Measurements from ENCODE around the gene KIF24. TPM values are rescaled to one million over a fixed set of nuclear protein-coding genes. Genes with fewer than 3 reads are reported as not detected.
"Not testable (repeated sequence)": the region's sequence is repeated elsewhere in the genome, so short reads cannot be mapped to it uniquely, and the experiment has no call there.

The KIF24 gene
- total RNA-seq, 1 experiment from 2014 or later = 3.9 TPM

DNA sequence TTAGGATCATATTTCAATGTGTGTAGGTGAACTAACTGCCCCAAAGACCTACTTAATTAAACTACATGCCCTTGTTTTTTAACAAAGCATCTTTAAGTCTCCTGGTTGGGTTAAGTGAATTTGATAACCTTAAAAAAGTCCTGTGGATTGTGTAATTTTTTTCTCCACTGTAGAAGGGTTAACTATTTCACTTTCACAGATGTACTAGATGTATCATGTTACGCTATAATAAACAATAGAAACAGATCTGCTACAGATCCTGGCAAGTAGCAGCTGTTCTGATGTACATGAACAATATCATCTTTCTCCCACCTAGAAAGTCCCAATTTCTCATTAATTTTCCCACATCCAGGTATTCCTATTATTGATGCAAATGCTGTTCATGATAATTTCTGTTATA is 18.9 kb downstream of the KIF24 start:
- Histone ChIP-seq H3K27me3 (replicated peaks; ENCODE audit: control insufficient read depth, insufficient read depth, low read length) (no peaks in the 10 kb centered on the region), H3K4me3 (ENCODE audit: low read depth, low read length) (no peak overlapping the region), H3K4me1 (no peaks in the 10 kb centered on the region), H3K9me3 (no peaks in the 10 kb centered on the region), H3K36me3 (ENCODE audit: control insufficient read depth, insufficient read depth, low read length) (no peaks in the 10 kb centered on the region)
- ChIA-PET POLR2A (no interaction called here), CTCF (no interaction called here)
- no peaks in the 10 kb centered on the region for H3K4me1 Mint-ChIP-seq (ENCODE audit: low read depth, unreplicated experiment)
- no peaks in the 10 kb centered on the region for H3K9me3 Mint-ChIP-seq (ENCODE audit: unreplicated experiment)
- intact Hi-C loops (cut with micrococcal nuclease; ENCODE audit: unreplicated experiment) = no loop called here
- TF ChIP-seq CTCF (IDR thresholded peaks at IDR 0.05; ENCODE audit: insufficient read depth in 1 of 2, low read depth in 1 of 2, low read length in 1 of 2, severe bottlenecking in 1 of 2, unreplicated experiment in 1 of 2) = no peak
- no peaks in the 10 kb centered on the region for H3K36me3 Mint-ChIP-seq (ENCODE audit: insufficient read depth, unreplicated experiment)
- no peaks in the 10 kb centered on the region for H3K27me3 Mint-ChIP-seq (ENCODE audit: insufficient read depth, unreplicated experiment)
- no peak for DNase-seq
- BruUV-seq (replicated peaks) = no TSS peak
- no peak overlapping the region for H3K27ac Mint-ChIP-seq (ENCODE audit: unreplicated experiment)
- no peak overlapping the region for H3K4me3 Mint-ChIP-seq (ENCODE audit: unreplicated experiment)

DNA sequence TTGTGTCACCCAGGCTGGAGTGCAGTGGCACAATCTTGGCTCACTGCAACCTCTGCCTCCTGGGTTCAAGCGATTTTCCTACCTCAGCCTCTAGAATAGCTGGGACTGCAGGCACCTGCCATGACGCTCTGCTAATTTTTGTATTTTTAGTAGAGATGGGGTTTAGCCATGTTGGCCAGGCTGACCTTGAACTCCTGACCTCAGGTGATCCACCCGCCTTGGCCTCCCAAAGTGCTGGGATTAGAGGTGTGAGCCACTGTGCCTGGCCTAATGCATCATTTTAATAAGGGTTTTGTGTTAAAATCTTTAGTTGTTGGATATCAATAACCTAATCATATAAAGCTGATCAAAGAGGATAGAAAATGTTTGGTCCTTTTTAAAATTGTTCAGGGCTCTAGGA is 20.8 kb downstream of the KIF24 start:
- POLR2A ChIA-PET = not testable (repeated sequence)

DNA sequence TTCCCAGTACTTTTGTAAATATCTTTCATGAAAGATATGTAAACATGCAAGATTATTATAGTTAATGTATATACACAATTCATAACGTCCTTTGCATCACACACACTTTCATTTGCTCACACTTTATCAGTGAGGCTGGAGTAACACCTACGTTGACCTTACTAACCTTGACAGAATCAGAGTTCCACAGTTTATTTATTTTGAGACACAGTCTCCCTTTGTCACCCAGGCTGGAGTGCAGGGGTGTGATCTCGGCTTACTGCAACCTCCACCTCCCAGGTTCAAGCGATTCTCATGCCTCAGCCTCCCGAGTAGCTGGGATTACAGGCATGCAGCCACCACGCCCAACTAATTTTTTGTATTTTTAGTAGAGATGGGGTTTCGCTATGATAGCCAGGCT is 28.0 kb downstream of the KIF24 start:
- H3K4me3 Mint-ChIP-seq (ENCODE audit: unreplicated experiment); H3K27me3 Mint-ChIP-seq (ENCODE audit: insufficient read depth, unreplicated experiment); H3K9me3 ChIP-seq; H3K36me3 ChIP-seq (ENCODE audit: control insufficient read depth, insufficient read depth, low read length); DNase-seq; H3K27me3 ChIP-seq (replicated peaks; ENCODE audit: control insufficient read depth, insufficient read depth, low read length); H3K4me3 ChIP-seq (ENCODE audit: low read depth, low read length); H3K4me1 ChIP-seq; H3K9me3 Mint-ChIP-seq (ENCODE audit: unreplicated experiment); CTCF ChIA-PET; H3K4me1 Mint-ChIP-seq (ENCODE audit: low read depth, unreplicated experiment); H3K36me3 Mint-ChIP-seq (ENCODE audit: insufficient read depth, unreplicated experiment); BruUV-seq (replicated peaks); intact Hi-C loops (cut with micrococcal nuclease; ENCODE audit: unreplicated experiment); POLR2A ChIA-PET; H3K27ac Mint-ChIP-seq (ENCODE audit: unreplicated experiment): not testable (repeated sequence)

More for the DNA sequence above, 20.8 kb downstream of the KIF24 start:
- H3K4me1 Mint-ChIP-seq (ENCODE audit: low read depth, unreplicated experiment); H3K4me3 ChIP-seq (ENCODE audit: low read depth, low read length); H3K36me3 Mint-ChIP-seq (ENCODE audit: insufficient read depth, unreplicated experiment); H3K9me3 ChIP-seq; H3K4me1 ChIP-seq; DNase-seq; H3K9me3 Mint-ChIP-seq (ENCODE audit: unreplicated experiment); BruUV-seq (replicated peaks); H3K27ac Mint-ChIP-seq (ENCODE audit: unreplicated experiment); H3K27me3 ChIP-seq (replicated peaks; ENCODE audit: control insufficient read depth, insufficient read depth, low read length); intact Hi-C loops (cut with micrococcal nuclease; ENCODE audit: unreplicated experiment); H3K27me3 Mint-ChIP-seq (ENCODE audit: insufficient read depth, unreplicated experiment); CTCF ChIA-PET; H3K36me3 ChIP-seq (ENCODE audit: control insufficient read depth, insufficient read depth, low read length); H3K4me3 Mint-ChIP-seq (ENCODE audit: unreplicated experiment): not testable (repeated sequence)

- CTCF ChIA-PET = no interaction called here
- intact Hi-C loops (cut with micrococcal nuclease; ENCODE audit: unreplicated experiment) = no loop called here
- Histone ChIP-seq H3K4me3 (ENCODE audit: low read depth, low read length) (no peak overlapping the region), H3K4me1 (no peaks in the 10 kb centered on the region), H3K27me3 (replicated peaks; ENCODE audit: control insufficient read depth, insufficient read depth, low read length) (no peaks in the 10 kb centered on the region), H3K9me3 (no peaks in the 10 kb centered on the region), H3K36me3 (ENCODE audit: control insufficient read depth, insufficient read depth, low read length) (no peaks in the 10 kb centered on the region)
- no peaks in the 10 kb centered on the region for H3K36me3 Mint-ChIP-seq (ENCODE audit: insufficient read depth, unreplicated experiment)
- no peaks in the 10 kb centered on the region for H3K4me1 Mint-ChIP-seq (ENCODE audit: low read depth, unreplicated experiment)
- BruUV-seq (replicated peaks) = no TSS peak
- H3K27ac Mint-ChIP-seq (ENCODE audit: unreplicated experiment) = no peak overlapping the region
- H3K27me3 Mint-ChIP-seq (ENCODE audit: insufficient read depth, unreplicated experiment) = no peaks in the 10 kb centered on the region
- no peak for TF ChIP-seq CTCF (IDR thresholded peaks at IDR 0.05; ENCODE audit: insufficient read depth in 1 of 2, low read depth in 1 of 2, low read length in 1 of 2, severe bottlenecking in 1 of 2, unreplicated experiment in 1 of 2)
- no peaks in the 10 kb centered on the region for H3K9me3 Mint-ChIP-seq (ENCODE audit: unreplicated experiment)
- POLR2A ChIA-PET = no interaction called here
- H3K4me3 Mint-ChIP-seq (ENCODE audit: unreplicated experiment) = no peak overlapping the region
- no peak for DNase-seq
Observed at GRCh38 chr9:34292552-34292951, 36.5 kb downstream of the KIF24 start.
